GM12891 (cell line): ENCODE measurements around the gene MSLN.

Experiments
- PAX5 ChIP-seq: IDR thresholded peaks from 2 replicates; pipeline ENCODE4 v1.6.1; 2011; ENCODE audit warnings: low read length, moderate library complexity, mild to moderate bottlenecking; ENCODE audit not compliant: insufficient read depth, severe bottlenecking
- POLR2A ChIP-seq: IDR thresholded peaks from 2 replicates; pipeline ENCODE4 v1.6.1; 2011; ENCODE audit warnings: low read depth, low read length, control low read depth
- POLR2AphosphoS5 ChIP-seq: IDR thresholded peaks from 2 replicates; pipeline ENCODE4 v1.6.1; 2011; ENCODE audit warnings: low read depth, low read length, control low read depth
- POU2F2 ChIP-seq: IDR thresholded peaks from 2 replicates; pipeline ENCODE4 v1.6.1; 2011; ENCODE audit warnings: low read depth, mild to moderate bottlenecking, control low read depth, low read length, moderate library complexity
- SPI1 ChIP-seq: IDR thresholded peaks from 2 replicates; pipeline ENCODE4 v1.6.1; 2011; ENCODE audit warnings: low read depth, low read length, control low read depth
- TAF1 ChIP-seq: IDR thresholded peaks from 2 replicates; pipeline ENCODE4 v1.6.1; 2011; ENCODE audit warnings: low read depth, low read length, control low read depth

- TF ChIP-seq POLR2AphosphoS5 (no peak), POLR2A (no peak), POU2F2 (no peak), TAF1 (no peak), PAX5 (no peak), SPI1 (no peak)
These were observed 26.9 kb upstream of the MSLN start for GRCh38 chr16:733382-734207.
